Measurements from ENCODE around the gene SLC25A29. TPM values are rescaled to one million over a fixed set of nuclear protein-coding genes. Genes with fewer than 3 reads are reported as not detected.

The SLC25A29 gene
- polyA plus RNA-seq, 2 of the 4 experiments (the other 2 are of a cell fraction) = 6.3 to 15.1 TPM

GRCh38 chr14:100282766-100283419 is 23.4 kb downstream of the SLC25A29 start:
- TF ChIP-seq SMC3 (IDR thresholded peaks at IDR 0.05) (no peak), HES2 (IDR thresholded peaks at IDR 0.05) (no peak), EHF (CRISPR knock-in tag; IDR thresholded peaks at IDR 0.05) (no peak), TP53 (CRISPR knock-in tag; IDR thresholded peaks at IDR 0.05) (no peak), JUNB (IDR thresholded peaks at IDR 0.05) (no peak), PHF8 (IDR thresholded peaks at IDR 0.05; ENCODE audit: borderline replicate concordance, low read depth) (no peak), HMGXB4 (CRISPR knock-in tag; IDR thresholded peaks at IDR 0.05; ENCODE audit: borderline replicate concordance) (no peak)
- FAIRE-seq (no peak), DNase-seq (ENCODE audit: low read depth in 1 of 2, low spot score in 1 of 2) (no peak), ATAC-seq (no peak)
- no peak overlapping the region for H3K4me3 ChIP-seq
- no peak overlapping the region for H3K27ac ChIP-seq
- CTCF ChIA-PET = interaction anchor here (1.0 to 7.2 kb wide), 7 partner anchors 10 to 70 kb away, joined by 3 to 114 read pairs (median 4); no protein-coding TSS in a partner anchor
- WGBS (ENCODE audit: missing lambda C conversion rate) = 90% methylated on average over 9 of the region's 9 CpGs
- H3K4me2 ChIP-seq = no peak overlapping the region
- no peaks in the 10 kb centered on the region for H3K9me3 ChIP-seq
- H3K4me1 ChIP-seq = peaks cover 15% of the 10 kb centered on the region; the same call in 2 of the 3 replicates
- POLR2A ChIA-PET = interaction anchor here (0.7 kb wide), 1 partner anchor 29 kb away, joined by 3 read pairs; no protein-coding TSS in a partner anchor

GRCh38 chr14:100282083-100282350 is 24.2 kb downstream of the SLC25A29 start:
- Histone ChIP-seq H3K27ac (no peak overlapping the region), H3K4me3 (no peak overlapping the region), H3K4me2 (no peak overlapping the region), H3K4me1 (peaks cover 15% of the 10 kb centered on the region; the same call in 2 of the 3 replicates), H3K9me3 (no peaks in the 10 kb centered on the region)
- ATAC-seq = no peak
- no peak for FAIRE-seq
- no peak for DNase-seq (ENCODE audit: low read depth in 1 of 2, low spot score in 1 of 2)
- WGBS (ENCODE audit: missing lambda C conversion rate) = 96% methylated on average over 7 of the region's 7 CpGs
- ChIA-PET CTCF (interaction anchor here (0.5 to 7.2 kb wide), 6 partner anchors 9 to 310 kb away, joined by 3 to 114 read pairs (median 4); no protein-coding TSS in a partner anchor), POLR2A (no interaction called here)
- TF ChIP-seq RAD21 (conservative IDR thresholded peaks at IDR 0.05 in 1 of 2, IDR thresholded peaks at IDR 0.05 in 1 of 2) (no peak), NPAS2 (CRISPR knock-in tag; IDR thresholded peaks at IDR 0.05; ENCODE audit: borderline replicate concordance) (no peak), RARB (CRISPR knock-in tag; IDR thresholded peaks at IDR 0.05) (no peak), RCOR1 (IDR thresholded peaks at IDR 0.05; ENCODE audit: low read depth, low read length) (no peak), SMC3 (IDR thresholded peaks at IDR 0.05) (no peak), FOXS1 (CRISPR knock-in tag; IDR thresholded peaks at IDR 0.05) (no peak), JUNB (IDR thresholded peaks at IDR 0.05) (no peak), ELK1 (IDR thresholded peaks at IDR 0.05; ENCODE audit: low read depth, low read length) (no peak), FOSB (CRISPR knock-in tag; IDR thresholded peaks at IDR 0.05) (no peak), HDAC2 (IDR thresholded peaks at IDR 0.05) (no peak), MAX (IDR thresholded peaks at IDR 0.05) (no peak), HES2 (IDR thresholded peaks at IDR 0.05) (no peak)

GRCh38 chr14:100281286-100282082 is 24.8 kb downstream of the SLC25A29 start:
- FAIRE-seq (no peak), DNase-seq (ENCODE audit: low read depth in 1 of 2, low spot score in 1 of 2) (no peak), ATAC-seq (no peak)
- WGBS (ENCODE audit: missing lambda C conversion rate) = 88% methylated on average over 8 of the region's 11 CpGs
- H3K4me2 ChIP-seq = no peak overlapping the region
- no peaks in the 10 kb centered on the region for H3K9me3 ChIP-seq
- H3K4me1 ChIP-seq = peaks cover 15% of the 10 kb centered on the region; the same call in 2 of the 3 replicates
- CTCF ChIA-PET = interaction anchor here (0.5 to 7.2 kb wide), 3 partner anchors 8 to 309 kb away, joined by 4 to 114 read pairs (median 83); no protein-coding TSS in a partner anchor
- TF ChIP-seq TFCP2L1 (CRISPR knock-in tag; IDR thresholded peaks at IDR 0.05) = no peak
- no peak overlapping the region for H3K4me3 ChIP-seq
- POLR2A ChIA-PET = no interaction called here
- no peak overlapping the region for H3K27ac ChIP-seq

All from A549 (cell line).